DMS 273 (cell line): ENCODE results near the gene CETN1.

Experiments used
- DNase-seq: peaks from one replicate; lab custom pipeline; 2025; ENCODE audit not compliant: unreplicated experiment; lab: John Stamatoyannopoulos, UW

The CETN1 gene

DNA sequence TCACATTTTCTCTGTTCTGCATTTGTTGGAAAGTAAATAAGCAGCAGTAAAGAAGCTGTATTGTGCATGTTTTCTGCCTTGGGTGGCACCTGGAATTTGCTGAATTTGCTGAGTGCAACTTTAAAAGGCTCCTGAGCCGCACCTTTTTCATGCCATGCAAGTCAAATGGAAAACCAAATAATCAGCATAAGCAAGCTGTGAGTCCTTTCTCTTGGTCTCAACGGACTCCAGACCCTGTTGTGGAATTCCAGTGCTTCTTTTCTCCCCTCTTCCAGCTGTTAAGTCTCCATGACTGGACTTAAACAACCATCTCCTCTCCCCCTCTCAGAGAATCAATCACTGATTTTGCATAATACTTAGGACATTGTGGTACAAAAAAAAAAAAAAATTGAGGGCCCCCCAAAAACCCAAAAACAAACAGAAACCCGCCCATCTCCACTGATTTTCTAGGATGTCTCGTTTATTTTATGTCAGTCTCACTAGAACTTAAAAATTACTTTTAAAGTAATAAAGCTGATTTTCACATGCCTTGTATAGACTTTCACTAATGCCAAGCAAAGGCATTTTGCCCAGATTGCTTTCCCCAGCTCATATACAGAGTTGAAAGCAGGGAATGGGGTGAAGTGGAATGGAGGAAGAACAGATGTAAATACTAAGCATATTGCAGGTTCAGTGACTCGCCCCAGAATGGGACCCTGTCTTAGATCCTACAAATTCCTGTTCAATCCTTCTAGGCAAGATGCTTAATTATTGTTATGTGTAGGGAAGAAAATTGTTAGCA lies 5.1 kb upstream of the CETN1 start:
- no peak for DNase-seq

DNA sequence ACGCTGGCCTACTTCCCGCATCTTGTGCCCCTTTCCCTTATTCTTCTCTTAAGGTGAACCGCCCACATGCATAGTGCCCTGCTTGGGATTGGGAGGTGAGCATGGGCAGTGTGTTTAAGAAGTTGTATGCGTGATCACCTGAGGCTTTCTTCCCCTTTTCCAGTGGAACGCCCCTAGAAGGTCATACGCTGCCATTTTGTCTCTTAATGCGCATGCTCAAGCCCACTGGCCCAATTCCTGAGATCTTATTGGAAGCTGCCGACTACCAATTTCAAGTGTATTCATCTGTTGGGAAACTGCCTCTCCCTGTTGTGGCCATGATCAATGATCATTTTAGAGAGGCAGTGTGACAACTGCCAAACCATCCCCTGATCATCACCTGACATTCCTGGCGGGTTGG lies 3.3 kb upstream of the CETN1 start:
- no peak for DNase-seq

DNA sequence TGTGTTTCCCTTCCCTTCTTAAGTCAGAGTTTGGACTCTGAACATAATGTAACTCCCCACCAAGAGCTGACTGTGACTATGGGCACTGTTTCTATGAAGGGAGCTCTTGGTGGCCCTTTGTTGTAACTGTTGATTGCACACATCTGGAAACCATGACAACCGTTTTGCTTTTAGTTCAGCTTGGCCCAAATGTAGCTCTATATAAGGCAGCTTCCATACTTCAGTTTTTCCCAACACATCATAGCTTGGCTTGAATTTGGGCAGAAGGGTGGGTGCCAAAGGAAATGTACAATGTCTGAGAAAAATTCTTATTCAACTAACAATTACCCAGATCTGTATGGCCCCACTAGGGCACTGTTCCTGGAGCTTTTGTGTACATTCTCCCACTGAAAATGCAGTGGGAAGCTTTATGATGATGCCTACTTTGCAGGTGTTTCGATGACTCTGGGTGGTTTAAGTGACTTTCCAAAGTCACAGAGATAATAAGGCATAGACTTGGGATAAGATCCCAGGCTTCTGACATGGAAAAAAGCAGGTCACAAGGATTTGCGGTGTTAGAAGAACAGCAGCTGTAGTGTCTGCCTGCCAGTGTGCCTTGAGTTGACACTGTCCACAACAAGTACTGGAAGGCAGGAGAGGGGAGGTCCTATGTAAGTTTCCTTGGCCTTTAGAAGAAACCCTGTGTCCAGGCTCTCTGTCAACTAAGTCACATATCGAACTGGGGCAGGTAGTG lies 2.4 kb upstream of the CETN1 start:
- no peak for DNase-seq

DNA sequence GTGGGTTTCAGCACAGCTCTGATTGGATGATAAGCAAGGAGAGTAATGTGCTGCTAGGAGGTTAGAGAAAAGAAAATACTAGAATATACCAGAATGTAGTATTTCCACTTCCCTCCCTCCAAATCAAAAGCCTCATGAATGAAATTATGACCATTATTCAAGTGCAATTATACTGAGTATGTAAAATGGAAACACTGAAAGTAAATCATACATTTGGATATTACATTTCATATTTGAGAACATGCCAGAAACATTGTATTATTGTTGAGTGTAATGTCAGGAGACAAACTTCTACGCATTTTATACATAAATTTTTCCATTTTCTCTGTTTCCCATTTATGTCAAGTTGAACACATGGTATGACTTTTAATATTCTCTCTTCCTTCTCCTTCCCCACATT lies 942 bp upstream of the CETN1 start:
- DNase-seq, result no peak

DNA sequence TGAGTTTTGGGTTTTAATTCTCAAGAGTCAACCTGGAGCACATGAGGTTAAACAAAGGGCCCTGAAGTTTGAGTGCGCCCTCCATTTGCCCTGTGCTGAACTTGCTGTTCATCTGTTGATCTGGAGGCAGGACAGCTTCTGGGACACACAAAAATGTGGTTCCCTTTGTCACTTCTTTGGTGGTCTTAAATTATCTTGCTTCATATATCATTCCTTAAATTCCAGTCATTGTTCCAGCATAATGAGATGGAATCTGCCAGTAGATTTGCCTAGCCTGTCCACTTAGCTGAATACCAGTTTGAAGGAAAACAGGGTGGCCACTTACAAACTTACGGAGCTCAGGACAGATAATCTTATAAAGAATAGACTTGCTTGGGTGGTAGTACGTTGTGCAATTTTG lies 916 bp downstream of the CETN1 start:
- no peak for DNase-seq

DNA sequence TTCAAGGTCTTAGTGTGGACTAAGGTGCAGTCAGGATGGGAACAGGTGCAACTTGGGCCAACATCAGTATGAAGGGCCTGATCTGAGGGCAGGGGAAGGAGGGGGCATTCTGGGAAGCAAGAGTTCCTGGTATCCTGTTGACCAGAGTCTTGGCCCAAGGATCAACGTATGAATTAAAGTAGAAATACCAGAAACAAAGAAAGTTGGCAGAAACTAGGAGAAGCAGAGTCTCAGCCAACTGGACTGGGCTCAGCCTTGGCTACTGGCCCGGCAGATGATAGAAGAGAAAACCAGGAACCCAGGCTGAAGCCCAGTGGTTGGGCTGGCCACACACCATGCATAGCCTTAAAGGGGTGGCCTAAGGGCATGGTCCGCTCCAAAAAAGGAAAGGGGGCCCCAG lies 2.3 kb downstream of the CETN1 start:
- no peak for DNase-seq

DNA sequence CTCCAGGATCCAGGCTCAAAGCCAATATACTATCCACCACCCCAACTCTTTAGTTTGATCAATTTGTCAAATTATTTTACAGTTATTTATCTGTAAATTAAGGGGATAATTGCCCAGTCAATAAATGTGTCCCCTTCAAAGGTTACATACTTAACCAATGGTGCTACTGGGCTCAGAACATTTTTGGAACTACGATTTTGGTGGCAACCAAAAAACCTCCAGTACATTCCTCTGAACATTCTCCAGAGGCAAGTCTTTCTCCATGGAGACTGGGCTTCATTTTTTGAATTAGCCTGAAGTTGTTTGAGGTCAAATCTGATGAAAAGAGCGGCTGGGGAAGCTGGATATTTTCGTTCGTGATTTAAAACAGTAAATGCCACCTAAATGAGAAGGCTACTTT lies 14.9 kb downstream of the CETN1 start:
- DNase-seq, result no peak

DNA sequence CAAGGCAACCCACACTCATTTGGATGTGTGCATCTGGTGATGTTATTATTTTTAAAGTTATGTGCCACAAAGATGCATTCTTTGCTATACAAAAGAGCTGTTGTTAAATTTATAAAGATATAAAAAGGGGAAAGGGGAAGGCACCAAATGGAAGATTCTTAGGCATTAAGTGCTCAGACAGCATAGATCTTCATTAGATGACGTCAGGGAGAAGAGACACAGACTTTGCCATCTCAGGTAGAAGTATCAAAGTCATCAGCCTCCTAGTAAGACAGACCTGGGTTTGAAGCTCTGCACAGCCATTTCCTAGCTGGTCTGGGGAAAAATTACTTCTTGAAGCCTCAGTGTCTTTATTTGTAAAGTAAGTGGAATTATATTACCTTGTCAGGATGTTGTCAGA lies 15.4 kb downstream of the CETN1 start:
- no peak for DNase-seq

DNA sequence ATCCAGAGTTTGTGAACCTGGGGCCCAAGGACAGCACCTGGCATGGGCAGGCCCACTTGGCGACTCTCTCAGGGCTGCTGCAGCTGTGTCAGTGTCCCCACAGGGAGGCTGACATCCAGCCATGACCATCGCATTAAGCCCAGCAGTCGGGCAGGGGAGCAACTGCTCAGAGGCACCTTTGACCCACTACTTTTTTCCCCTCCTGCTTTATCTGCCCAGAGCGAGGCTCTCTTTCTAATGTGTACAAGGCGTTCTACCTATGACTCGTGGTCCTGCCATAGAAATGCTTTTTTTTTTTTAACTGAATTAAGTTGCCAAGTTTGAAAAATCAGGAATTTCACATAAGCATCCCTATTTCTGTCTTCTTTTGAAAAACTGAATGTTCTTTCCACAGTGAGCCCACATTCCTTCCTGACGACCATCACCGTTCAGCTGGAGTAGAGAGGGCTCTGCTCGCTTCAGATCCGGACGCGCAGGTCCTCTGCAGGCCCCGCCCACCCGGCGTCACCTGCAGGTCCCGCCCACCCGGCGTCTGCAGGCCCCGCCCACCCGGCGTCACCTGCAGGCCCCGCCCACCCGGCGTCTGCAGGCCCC lies 16.2 kb downstream of the CETN1 start:
- DNase-seq, result peak; percentile 63

DNA sequence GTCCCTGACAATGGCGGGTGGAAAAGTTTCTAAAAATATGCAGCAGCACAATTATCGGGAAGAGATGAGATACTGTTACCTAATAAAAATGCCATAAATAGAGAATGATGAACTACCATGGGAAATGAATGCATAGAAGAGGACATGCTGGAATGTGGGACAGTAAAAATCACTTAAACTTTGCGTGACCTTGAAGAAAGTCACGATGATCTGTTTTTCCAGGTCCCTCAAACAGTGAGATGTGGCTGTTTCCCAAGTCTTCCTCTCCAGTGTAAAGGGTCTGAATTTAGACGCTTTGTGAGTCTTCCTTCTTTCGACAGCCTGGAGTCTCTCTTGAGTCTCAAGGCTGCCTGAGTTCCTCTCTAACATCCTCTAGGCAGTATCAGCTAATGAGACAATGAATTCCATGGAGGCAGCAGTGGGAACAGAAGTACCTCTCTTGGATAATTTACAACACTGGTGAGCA lies 18.0 kb downstream of the CETN1 start:
- DNase-seq, result no peak

DNA sequence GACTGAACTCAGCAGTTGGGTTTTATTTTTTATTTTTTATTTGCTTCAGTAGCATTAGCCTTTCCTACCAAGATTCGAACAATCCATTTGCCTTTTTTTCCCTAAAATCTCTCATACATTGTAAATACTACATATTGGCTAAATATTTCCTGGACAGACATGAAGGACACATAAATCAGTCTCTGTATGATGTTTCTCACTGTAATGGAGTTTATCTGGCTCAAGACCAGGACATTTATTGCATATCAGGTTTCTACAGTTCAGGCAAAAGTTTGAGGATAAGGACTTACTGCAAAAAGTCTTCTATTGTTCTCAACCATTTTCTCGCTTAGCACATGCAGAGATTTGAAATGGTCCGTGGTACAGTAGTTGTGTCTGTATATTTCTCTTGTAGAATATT lies 19.9 kb downstream of the CETN1 start:
- no peak for DNase-seq

DNA sequence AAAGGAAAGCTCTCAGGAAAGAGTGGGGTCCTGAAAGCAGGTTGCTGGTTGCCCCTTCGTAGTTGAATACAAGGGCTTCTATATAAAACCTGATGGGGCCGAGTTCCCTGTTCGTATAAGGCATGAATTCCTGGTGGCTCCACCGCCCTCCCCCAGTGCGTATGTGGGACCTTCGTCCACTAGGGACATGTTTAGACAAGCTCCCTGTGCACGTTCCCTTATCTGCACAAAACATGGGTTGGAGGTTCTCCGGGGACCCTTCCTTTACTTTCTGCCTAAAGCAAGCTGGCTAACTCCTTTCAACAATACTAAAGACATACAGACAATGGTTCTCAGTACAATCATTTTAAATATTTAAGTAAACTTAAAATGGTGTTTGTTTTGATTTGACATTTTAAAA lies 24.6 kb downstream of the CETN1 start:
- DNase-seq, result no peak

DNA sequence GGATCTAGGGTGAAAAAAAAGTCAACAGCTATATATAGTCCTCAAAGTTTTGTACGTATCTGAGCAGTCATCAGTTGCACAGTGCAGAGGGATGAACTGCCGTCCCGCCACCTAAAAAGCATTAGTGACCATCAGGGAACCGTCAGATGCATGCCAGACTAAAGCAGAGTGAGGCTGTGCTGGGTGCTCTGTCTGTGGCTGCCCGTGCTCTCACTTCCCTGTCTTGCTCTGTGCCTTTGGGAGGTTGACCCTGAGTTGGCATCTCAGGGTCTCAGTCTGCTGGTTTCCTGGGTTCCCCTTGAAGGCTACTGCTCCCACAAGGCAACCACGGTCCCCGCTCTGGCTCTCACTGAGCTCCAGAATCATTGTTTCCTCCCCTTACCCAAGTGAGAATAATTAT lies 27.8 kb downstream of the CETN1 start:
- no peak for DNase-seq

DNA sequence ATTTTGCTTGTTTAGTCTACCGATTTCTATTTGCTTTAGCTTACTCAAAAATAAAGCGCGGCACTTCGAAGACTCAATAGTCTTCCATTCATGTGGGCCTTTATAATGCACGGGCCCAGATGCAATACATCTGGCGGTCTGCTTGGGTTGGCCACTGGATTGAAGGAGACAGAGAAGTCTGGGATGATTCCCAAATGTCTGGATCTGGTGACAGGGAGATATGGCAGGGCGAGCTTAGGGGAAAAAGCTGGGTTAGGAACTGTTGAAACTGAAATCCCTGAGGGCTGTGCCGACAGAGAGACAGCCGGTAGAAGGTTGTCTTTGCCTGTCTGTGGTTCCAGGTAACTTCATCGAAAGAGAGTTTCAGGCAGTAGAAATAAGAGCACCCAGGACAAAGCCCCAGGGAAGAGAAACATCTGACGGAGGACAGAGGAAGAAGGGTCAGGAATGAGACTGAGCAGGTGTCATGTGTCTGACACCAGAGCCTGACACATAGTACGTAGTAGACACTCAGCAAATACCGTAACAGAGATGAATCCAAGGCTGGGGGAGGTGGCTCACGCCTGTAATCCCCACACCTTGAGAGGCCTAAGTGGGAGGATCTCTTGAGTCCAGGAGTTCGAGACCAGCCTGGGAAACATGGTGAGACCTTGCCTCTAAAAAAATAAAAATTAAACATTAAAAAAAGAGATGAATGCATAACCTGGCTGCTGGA lies 30.2 kb downstream of the CETN1 start:
- no peak for DNase-seq

DNA sequence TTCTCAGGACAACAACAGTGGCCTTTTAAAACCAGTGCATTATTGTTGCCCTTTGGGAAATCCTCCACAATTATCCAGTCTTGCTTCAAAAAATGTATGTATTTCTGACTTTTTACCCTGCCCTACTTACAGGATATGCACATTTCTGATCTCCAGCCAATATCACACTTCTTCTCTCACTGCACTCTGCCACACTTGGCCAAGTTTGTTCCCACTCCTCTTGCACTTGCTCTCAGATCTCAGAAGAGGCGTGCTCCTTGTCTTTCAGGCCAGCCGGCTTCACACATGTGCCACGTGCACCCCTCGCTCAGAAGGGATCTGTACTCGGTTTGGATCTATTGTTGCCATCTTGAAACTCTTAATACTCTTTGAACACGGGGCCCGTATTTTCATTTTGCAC lies 32.0 kb downstream of the CETN1 start:
- DNase-seq, result no peak

DNA sequence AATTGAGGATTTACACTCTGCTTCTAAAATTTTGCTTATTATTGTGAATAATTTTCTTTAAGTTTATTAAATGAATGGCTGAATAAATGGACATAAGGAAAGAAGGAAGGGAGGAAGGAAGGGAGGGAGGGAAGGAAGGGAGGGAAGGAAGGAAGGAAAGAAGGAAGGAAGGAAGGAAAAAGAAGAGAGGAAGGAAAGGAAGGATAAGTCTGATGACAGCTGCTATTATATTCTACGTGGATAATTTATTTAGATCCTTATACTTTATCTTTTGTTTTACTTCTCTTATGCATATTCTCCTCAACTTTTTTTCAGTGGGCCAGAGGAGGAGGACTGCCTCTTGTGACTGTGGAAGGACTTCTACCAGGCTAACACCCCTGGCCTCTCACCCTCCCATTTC lies 34.0 kb downstream of the CETN1 start:
- DNase-seq, result no peak

DNA sequence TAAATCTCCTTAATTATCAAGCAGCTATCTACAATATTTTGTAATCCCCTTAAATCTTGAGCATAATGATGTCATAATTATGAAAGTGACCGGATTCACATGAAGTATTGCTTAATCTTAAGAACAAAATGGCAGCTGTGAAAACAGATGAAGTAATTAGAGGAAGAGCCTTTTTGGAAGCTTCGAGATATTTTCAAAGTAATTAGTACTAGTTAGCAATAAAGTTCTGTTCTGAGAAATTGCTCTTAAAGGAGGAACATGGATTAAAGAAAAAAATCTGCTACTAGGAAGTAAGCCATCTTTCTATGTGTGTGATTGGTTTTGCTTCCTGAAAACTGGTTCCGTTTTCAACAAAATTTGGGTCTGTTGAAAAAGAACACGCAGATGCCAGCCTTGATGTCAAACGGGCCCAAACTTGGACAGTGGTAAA lies 34.9 kb downstream of the CETN1 start:
- no peak for DNase-seq

DNA sequence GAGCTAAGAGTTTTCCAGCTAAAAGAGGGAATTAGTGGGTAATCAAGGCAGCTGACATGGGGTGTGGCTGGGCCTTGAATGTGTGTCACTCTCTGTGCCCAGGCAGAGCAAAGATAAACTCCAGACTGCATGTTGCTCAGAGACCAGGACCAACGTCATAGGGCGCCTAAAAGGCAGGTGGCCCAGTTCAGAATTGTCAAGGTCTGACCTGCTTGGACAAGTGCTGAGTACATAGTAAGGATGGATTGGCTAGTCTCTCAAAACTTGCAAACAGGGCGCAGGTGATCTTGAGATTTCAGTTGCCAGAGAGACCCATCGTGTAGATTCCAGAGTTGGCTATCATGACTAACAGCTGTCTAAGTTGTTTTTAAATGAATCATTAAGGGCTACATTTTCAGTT lies 35.6 kb downstream of the CETN1 start:
- no peak for DNase-seq

DNA sequence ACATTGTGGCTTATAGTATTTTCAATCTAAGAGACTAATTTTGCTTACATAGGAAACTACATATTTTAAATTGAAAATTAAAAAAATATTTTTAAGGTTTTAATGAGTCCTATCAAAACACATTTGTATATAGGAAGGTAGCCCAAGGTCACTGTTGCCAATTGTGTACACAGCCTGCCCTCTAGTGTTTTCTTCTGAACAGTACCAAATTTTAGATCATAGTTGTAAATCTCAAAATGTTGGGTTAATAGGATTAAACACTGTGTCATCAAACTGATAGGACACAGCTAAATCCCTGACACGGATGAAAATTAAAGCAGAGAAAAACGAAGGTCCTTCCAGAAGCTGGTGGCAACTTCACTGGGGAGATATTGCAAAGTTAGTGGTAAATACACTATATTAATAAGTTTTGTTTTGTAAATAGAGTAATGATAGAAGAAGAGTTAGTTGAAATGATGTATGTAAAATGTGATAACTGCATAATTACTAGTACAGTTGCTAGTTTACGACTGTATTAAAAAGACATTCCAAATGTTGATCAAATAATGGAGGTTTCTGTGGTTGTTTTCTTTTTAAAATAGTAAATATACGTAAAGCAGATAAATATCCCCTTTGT lies 36.3 kb downstream of the CETN1 start:
- peak; percentile 67 for DNase-seq

DNA sequence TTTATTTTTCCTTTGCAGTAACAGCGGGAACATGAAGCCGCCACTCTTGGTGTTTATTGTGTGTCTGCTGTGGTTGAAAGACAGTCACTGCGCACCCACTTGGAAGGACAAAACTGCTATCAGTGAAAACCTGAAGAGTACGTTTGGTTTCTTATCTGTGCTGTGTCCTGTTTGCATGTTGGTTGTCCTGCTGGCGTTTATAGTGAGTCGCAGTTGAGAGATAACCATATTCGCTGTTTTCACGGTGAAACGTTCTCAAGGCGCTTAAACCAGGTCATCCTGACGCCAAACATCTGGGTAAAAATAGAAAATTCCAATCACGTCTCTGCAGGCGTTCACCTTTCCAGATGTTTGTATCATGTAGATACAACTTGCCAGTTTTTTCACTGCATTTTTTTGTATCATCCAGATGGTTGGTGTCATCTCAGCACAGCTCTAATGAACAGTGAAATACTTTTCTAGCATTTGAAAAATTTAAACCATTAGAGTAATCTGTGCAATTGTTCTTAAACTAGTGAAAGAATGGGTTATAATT lies 37.9 kb downstream of the CETN1 start:
- no peak for DNase-seq

DNA sequence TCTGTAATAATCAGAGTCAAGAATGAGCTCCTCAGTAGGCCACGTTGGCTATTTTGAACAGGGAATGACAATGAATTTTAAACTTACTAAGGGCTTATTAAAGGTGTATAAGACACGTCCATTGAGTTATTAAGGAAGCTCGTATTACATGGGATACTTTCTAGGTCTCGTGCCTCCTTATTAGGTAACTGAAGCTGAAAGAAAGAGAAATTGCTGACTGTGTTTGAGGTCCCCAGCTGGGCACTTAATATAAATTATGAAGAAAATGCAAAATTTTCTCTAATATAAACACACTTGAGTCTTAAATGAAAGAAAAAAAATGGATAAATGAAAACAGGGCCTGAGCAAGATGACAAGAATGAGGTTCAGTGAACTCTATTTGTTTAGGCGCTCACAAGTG lies 38.4 kb downstream of the CETN1 start:
- DNase-seq, result peak; percentile 22
